OCI-LY1 (cell line): Measurements from ENCODE around the gene STAM2.

Experiments
- H2AFZ ChIP-seq: fragments of 200-600 bp; sonication (generic), shearing (Covaris generic); 2 replicates; pipeline ENCODE4 v1.6.0; 2014; ENCODE audit warnings: antibody characterized with exemption, mild to moderate bottlenecking, low read length
- H3F3A ChIP-seq: fragments of 200-600 bp; sonication (generic), shearing (Covaris generic); 2 replicates; pipeline ENCODE4 v1.6.0; 2014; ENCODE audit warnings: mild to moderate bottlenecking, antibody characterized with exemption, low read length, moderate library complexity; ENCODE audit not compliant: insufficient read depth
- H3K27ac ChIP-seq: fragments of 200-600 bp; sonication (generic); 2 replicates; pipeline ENCODE4 v1.5.1; 2014; ENCODE audit warnings: low read length, mixed run types, mild to moderate bottlenecking, low read depth; ENCODE audit not compliant: poor library complexity, severe bottlenecking
- H3K27me3 ChIP-seq: fragments of 200-600 bp; sonication (generic); 2 replicates; pipeline ENCODE4 v1.6.0; 2014; ENCODE audit warnings: antibody characterized with exemption, mild to moderate bottlenecking, low read length, moderate library complexity; ENCODE audit not compliant: insufficient read depth
- H3K36me3 ChIP-seq: fragments of 200-600 bp; sonication (generic); 2 replicates; pipeline ENCODE4 v1.6.1; 2014; ENCODE audit warnings: mild to moderate bottlenecking, antibody characterized with exemption, low read length, moderate library complexity, mixed read lengths; ENCODE audit not compliant: insufficient read depth
- H3K4me1 ChIP-seq: fragments of 200-600 bp; sonication (generic); 2 replicates; pipeline ENCODE4 v1.5.1; 2014; ENCODE audit warnings: mild to moderate bottlenecking, low read length, moderate library complexity; ENCODE audit not compliant: insufficient read depth, severe bottlenecking
- H3K4me2 ChIP-seq: fragments of 200-600 bp; sonication (generic), shearing (Covaris generic); 2 replicates; pipeline ENCODE4 v1.6.1; 2014; ENCODE audit warnings: low read length
- H3K4me3 ChIP-seq: fragments of 200-600 bp; sonication (generic); 2 replicates; pipeline ENCODE4 v1.5.1; 2014; ENCODE audit warnings: low read length, low read depth, mild to moderate bottlenecking, mixed read lengths; ENCODE audit not compliant: poor library complexity, severe bottlenecking
- H3K79me2 ChIP-seq: fragments of 200-600 bp; shearing (Covaris generic); 2 replicates; pipeline ENCODE4 v1.6.1; 2016; ENCODE audit warnings: mixed run types, low read length, mixed read lengths; ENCODE audit not compliant: insufficient read depth
- H3K9ac ChIP-seq: fragments of 200-600 bp; sonication (generic), shearing (Covaris generic); 2 replicates; pipeline ENCODE4 v1.6.1; 2014; ENCODE audit warnings: mild to moderate bottlenecking, low read length, mixed read lengths
- H3K9me2 ChIP-seq: fragments of 200-600 bp; sonication (generic), shearing (Covaris generic); 2 replicates; pipeline ENCODE4 v1.6.1; 2014; ENCODE audit warnings: low read depth, mild to moderate bottlenecking, low read length, mixed read lengths
- H3K9me3 ChIP-seq: fragments of 200-600 bp; shearing (Covaris generic); 2 replicates; pipeline ENCODE4 v1.6.1; 2014; ENCODE audit warnings: low read length, mixed read lengths
- H4K20me1 ChIP-seq: fragments of 200-600 bp; sonication (generic), shearing (Covaris generic); 2 replicates; pipeline ENCODE4 v1.6.0; 2016; ENCODE audit warnings: mild to moderate bottlenecking, low read length; ENCODE audit not compliant: insufficient read depth
- EZH2 ChIP-seq: fragments of 200-600 bp; sonication (generic), shearing (Covaris generic); IDR thresholded peaks from 2 replicates; pipeline ENCODE4 v1.8.0; 2017; ENCODE audit warnings: borderline replicate concordance, mixed run types, mild to moderate bottlenecking, antibody characterized with exemption, low read length, moderate library complexity, mixed read lengths
- TF ChIP-seq, protein P1 (sequence below): fragments of 200-600 bp; sonication (generic), shearing (Covaris generic); IDR thresholded peaks from 2 replicates; pipeline ENCODE4 v1.5.1; 2017; ENCODE audit warnings: mild to moderate bottlenecking, antibody characterized with exemption, low read length, moderate library complexity, mixed read lengths

Gene STAM2

DNA sequence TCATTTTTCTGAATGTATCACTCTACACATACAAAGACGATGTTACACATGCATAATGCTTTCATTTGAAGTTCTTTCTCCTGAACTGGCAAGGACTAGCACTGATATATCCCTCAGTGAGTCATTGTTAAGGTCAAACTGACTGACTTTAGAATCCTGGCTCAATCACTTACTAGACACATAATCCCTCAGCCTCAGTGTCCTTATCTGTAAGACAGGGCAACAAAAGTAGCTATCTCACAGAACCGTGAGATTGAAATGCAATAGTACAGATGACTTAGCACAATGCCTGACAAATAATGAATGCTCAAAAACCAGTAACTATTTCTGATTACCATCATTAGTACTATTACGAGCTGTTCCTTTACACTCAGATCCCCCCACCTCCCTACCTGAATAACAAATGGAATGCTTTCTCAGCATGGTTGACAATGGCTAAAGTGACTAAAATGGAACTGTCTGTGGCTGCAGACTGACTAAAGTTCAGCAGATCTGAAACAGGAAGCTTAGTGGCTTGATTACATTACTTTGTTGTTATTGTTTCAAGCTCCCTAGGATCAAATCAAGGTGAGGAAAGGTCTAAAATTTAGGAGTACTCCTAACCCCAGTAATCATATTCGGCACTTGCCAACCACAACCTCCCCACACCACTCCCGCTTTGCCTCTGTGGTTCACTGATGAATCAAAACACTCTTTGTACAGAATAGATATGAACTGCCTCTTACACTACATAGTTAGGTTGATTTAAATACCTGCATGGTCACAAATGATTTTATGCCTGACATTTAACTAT, 40.9 kb downstream of the STAM2 start:
- H4K20me1 ChIP-seq = no peaks in the 10 kb centered on the region; the same call in 1 of the 2 replicates
- H3K36me3 ChIP-seq = peaks cover 4% of the 10 kb centered on the region; the same call in 1 of the 2 replicates
- H3K27me3 ChIP-seq = no peaks in the 10 kb centered on the region
- no peaks in the 10 kb centered on the region for H3F3A ChIP-seq
- no peaks in the 10 kb centered on the region for H3K9me3 ChIP-seq
- no peak overlapping the region for H3K27ac ChIP-seq
- no peak overlapping the region for H3K9ac ChIP-seq
- TF ChIP-seq, protein P1, sequence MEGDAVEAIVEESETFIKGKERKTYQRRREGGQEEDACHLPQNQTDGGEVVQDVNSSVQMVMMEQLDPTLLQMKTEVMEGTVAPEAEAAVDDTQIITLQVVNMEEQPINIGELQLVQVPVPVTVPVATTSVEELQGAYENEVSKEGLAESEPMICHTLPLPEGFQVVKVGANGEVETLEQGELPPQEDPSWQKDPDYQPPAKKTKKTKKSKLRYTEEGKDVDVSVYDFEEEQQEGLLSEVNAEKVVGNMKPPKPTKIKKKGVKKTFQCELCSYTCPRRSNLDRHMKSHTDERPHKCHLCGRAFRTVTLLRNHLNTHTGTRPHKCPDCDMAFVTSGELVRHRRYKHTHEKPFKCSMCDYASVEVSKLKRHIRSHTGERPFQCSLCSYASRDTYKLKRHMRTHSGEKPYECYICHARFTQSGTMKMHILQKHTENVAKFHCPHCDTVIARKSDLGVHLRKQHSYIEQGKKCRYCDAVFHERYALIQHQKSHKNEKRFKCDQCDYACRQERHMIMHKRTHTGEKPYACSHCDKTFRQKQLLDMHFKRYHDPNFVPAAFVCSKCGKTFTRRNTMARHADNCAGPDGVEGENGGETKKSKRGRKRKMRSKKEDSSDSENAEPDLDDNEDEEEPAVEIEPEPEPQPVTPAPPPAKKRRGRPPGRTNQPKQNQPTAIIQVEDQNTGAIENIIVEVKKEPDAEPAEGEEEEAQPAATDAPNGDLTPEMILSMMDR = no peak
- TF ChIP-seq EZH2 = no peak
- no peak overlapping the region for H3K4me2 ChIP-seq
- H2AFZ ChIP-seq = no peak overlapping the region
- H3K9me2 ChIP-seq = no peaks in the 10 kb centered on the region
- H3K4me3 ChIP-seq = no peak overlapping the region
- H3K4me1 ChIP-seq = no peaks in the 10 kb centered on the region
- H3K79me2 ChIP-seq = no peaks in the 10 kb centered on the region

DNA sequence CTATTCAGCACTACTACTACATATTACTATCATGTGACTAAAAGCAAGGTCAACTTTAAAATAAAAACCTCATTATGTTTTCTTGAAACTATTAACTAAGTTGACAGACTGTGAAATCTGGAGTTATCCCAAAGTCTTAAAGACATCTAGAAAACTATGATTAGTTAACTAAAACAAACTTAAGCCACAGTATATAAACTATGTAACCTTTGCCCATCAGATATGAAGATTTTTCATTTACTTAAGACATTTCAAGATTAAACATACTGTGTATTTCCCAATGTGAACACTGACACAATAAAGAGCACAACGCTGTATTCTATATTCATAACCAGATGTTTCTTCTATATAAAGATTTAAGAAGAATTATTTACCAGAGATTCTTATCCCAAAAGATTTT, 43.3 kb downstream of the STAM2 start:
- Histone ChIP-seq H3K4me2 (no peak overlapping the region), H3K9ac (no peak overlapping the region)

DNA sequence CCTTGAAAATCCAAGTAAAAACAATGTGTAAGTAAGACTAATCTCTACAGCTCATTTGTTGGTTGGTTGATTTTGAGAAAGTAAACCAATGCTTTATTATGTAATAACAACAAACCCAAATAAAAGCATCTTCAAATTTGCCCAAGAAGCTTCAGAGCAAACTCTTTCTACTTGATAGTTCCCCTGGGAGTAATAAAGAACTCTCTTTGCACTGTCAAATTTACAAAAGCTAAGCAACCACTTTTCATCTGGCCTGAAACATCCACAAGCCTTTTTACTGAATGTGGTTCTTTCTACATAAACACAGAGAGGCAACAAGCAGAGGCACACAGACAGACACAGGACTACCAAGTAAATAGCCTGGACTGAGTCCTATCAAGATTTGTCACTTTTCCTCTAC, 47.9 kb downstream of the STAM2 start:
- Histone ChIP-seq H3K9ac (no peak overlapping the region), H4K20me1 (no peaks in the 10 kb centered on the region), H3K79me2 (no peaks in the 10 kb centered on the region), H3K4me3 (no peak overlapping the region), H3K27ac (no peak overlapping the region), H2AFZ (no peak overlapping the region), H3K36me3 (peaks cover 6% of the 10 kb centered on the region), H3K27me3 (no peaks in the 10 kb centered on the region), H3K9me2 (no peaks in the 10 kb centered on the region), H3K4me1 (no peaks in the 10 kb centered on the region), H3K4me2 (no peak overlapping the region), H3F3A (no peaks in the 10 kb centered on the region), H3K9me3 (no peaks in the 10 kb centered on the region)
- no peak for TF ChIP-seq EZH2
- TF ChIP-seq, protein P1 = no peak

More for the DNA sequence above, 43.3 kb downstream of the STAM2 start:
- Histone ChIP-seq H3F3A (no peaks in the 10 kb centered on the region), H2AFZ (no peak overlapping the region), H3K9me3 (no peaks in the 10 kb centered on the region), H4K20me1 (no peaks in the 10 kb centered on the region; the same call in 1 of the 2 replicates), H3K4me3 (no peak overlapping the region), H3K27ac (no peak overlapping the region), H3K79me2 (no peaks in the 10 kb centered on the region), H3K9me2 (no peaks in the 10 kb centered on the region), H3K4me1 (no peaks in the 10 kb centered on the region), H3K27me3 (no peaks in the 10 kb centered on the region), H3K36me3 (no peaks in the 10 kb centered on the region)
- no peak for TF ChIP-seq EZH2
- TF ChIP-seq, protein P1 = no peak
